RCC 7860 (cell line): ENCODE measurements around the gene SDF4.
"Not testable (repeated sequence)": the region's sequence is repeated elsewhere in the genome, so short reads cannot be mapped to it uniquely, and the experiment has no call there.

Experiments
- DNase-seq: peaks from one replicate; pipeline ENCODE4 v3.0.0-alpha.2; 2015; ENCODE audit warnings: low spot score
- FAIRE-seq: peaks from 2 replicates; lab custom pipeline; 2012; peaks lifted over from hg19 to GRCh38; lab: Jason Lieb, UNC

SDF4 gene

DNA sequence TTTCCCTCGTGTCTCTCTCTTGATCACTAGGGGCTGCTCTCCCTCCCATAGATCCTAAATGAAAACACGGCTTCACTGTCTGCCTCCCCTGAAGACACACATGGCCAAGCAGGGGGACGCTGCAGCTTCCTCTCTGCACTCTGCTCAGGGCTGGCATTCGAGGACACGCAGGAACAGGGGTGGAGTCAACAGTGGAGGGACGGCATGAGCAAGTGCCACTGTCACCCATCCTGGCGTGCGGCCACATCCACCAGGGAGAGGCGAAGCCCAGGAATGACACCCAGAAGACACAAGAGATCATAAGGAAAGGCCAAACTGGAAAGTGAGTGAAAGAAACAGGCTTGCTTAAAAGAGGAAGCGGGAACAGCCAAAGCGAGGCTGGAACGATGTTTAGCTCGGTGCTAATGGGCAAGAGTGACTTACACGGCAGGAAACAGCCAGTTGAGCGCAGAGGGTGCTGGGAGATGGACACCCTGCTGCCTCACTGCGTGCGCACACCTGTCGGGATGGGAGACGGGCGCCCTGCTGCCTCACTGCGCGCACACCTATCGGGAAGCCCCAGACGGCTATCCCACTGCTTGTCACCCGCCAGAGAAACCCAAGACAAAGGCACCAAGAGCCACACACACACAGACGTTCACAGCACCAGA, 28.3 kb upstream of the SDF4 start:
- DNase-seq, result no peak
- FAIRE-seq, result no peak

DNA sequence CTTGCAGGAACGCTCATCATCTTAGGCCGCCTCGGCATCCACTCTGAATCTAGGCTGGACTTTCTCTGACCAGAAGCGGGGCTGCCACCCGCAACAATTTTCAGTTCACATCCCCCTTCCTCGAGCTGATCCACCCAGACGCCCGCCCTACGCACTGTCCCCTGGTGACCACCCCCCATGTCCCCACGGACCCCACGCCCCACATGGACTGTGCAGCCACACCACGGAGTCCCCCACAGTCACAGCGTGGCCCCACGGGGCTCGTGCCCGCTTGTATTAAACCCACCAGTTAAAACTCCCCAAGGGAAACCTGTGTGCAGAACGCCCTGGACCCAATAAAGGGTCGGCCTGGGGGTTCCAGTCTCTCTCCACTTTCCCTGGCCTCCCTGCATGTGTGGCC, 27.7 kb upstream of the SDF4 start:
- no peak for FAIRE-seq
- no peak for DNase-seq

DNA sequence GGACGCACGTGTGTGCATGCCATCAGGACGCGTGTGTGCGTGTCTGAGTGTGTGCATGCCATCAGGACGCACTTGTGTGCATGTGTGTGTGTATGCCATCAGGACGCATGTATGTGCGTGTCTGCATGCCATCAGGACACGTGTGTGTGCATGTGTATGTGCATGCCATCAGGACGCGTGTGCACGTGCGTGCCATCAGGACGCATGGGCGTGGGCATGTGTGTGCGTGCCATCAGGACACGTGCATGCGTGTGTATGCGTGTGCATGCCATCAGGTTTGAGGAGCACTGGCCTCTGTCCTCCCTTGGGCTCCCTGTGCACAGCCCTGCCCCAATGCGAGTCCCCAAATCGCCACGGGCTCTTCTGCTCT, 27.3 kb upstream of the SDF4 start:
- DNase-seq (no peak), FAIRE-seq (no peak)

DNA sequence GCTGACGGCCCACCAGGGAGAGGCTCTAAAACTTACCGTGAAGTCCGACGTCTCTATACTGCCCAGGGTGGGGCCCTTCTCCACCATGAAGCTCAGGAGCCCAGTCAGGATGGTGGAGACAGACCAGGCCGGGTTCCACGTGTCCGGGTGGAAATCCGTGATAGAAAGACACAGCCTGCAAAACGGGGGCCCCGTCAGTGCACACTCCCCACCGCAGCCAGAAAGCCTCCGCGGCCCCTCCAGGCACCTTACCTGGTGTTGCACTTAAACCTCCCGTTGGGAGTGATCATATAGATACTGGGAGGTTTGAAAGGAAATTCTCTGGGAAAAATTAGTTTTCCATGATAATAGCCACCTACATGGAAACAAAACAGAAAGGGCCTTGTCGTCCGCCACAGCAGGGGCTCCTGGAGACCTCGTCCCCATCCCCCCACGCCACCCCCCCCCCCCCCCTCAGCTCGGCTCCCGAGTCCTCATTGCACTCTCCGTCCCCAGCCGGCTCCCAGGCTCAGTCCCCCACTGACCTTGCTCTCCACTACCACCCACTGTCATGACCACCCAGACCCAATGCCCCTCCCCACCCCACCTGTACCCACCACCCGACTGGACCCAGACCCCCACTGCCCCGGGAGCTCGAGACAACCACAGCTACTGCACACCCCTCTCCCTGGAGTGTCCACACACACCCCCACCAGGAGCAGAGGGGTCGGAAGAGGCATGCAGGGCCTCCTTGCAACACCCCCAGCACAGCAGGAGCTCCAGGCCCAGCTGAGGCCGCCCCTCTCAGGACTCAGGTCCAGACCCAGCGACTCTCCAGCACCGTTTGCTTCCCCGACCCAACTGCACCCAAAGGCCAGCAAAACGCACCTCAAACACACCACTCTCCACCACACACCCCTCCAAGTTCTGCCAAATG, 25.4 kb upstream of the SDF4 start:
- FAIRE-seq (no peak), DNase-seq (no peak)

DNA sequence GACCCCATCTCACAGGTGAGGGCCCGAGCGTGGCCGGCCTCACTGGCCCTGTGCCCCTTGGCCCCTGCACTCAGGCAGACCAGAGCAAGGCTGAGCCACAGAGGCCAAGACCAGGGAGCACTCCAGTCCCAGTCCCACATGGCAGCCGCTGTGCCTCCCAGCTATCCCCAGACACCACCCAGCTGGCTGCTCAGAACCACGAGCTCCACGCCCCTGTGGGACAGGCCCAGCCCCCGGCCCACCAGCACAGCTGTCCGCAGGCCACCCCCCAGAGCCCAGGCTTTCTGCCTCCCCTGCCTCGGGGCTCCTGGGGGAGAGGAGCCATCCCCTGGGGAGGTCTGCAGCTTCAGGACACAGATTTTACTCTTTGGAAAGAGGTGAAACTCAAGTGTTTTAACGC, 23.8 kb upstream of the SDF4 start:
- FAIRE-seq (no peak), DNase-seq (no peak)

DNA sequence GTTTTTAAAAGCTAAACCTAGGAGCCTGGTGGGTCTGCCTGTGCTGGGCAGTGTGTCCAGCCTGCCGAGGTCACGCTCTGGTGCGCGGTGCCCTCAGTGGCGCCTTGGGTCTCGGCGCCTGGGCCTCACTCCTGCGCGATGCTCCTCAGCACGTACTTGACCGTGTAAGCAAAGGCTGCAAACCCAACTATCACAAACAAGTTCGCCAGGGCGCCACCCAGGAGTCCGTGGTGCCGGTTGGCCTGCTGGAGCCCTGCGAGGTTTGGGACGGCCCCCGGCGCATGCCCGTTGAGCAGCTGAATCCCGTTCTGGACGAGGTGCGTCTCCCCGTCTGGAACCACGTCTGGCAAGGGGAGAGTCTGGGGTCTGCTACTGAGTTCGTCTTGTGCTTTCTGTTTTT, 23.3 kb upstream of the SDF4 start:
- FAIRE-seq, result no peak

DNA sequence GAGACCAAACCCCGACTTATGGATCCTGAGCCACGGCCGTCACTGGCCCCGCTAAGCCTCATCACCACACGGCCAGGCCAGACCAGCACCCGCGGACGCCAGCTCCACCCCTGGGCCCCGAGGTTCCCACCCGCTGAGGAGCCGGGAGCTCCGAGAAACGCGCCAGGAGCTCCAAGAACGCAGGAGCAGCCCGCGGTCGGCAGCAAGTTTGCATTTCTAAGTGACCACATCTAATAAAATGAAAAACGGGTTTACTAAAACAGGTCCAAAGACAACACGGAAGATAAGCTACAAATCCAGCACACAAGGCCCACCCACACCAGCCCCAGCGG, 22.8 kb upstream of the SDF4 start:
- DNase-seq (no peak), FAIRE-seq (no peak)

More for the DNA sequence above, 23.3 kb upstream of the SDF4 start:
- no peak for DNase-seq

DNA sequence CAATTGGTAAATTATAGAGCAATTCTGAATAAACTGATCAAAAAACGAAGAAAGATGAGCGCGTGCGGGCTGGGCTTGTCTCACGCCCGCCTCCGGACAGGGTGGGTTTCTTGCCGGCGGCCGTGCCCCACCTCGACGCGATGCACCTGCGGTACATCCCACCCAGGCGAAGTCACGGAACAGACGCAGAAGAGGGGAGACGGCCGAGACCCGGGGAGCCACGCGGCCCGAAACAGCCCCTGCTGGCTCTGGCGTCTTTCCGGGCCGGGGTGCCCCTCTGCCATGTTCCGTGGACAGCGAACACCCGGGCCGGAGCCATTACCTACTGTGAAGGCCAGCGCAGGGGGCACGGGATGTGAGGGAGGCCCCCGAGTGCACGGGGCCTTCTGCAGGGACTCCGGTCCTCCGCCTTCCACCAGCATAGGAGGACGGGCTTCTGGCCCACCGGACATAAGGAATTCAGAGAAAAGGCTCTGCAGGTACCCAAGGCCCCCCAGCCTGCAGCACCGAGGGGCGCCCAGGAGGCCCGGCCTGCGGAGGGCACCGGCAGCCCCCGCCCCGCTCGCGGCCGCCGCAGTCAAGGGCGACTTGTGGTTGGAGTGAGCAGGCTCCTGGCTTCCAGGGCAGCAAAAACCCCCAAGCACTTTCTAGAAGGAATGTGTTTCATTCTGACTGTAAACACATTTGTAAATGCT, 22.3 kb upstream of the SDF4 start:
- FAIRE-seq (no peak), DNase-seq (no peak)

DNA sequence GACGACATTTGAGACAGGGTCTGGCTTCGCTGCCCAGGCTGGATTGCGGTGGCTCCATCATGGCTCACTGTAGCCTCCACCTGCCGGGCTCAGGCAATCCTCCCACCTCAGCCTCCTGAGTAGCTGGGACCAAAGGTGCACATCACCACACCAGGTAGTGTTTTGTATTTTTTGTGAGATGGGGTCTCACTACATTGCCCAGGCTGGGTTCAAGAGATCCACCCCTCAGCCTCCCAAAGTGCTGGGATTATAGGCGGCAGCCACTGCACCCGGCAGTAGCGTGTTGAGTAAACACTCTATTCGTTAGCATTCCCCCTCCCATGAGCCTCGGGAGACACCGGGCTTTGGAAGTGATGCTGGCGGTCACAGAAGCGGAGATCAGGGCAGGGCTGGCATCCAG, 21.5 kb upstream of the SDF4 start:
- FAIRE-seq (no peak), DNase-seq (no peak)

DNA sequence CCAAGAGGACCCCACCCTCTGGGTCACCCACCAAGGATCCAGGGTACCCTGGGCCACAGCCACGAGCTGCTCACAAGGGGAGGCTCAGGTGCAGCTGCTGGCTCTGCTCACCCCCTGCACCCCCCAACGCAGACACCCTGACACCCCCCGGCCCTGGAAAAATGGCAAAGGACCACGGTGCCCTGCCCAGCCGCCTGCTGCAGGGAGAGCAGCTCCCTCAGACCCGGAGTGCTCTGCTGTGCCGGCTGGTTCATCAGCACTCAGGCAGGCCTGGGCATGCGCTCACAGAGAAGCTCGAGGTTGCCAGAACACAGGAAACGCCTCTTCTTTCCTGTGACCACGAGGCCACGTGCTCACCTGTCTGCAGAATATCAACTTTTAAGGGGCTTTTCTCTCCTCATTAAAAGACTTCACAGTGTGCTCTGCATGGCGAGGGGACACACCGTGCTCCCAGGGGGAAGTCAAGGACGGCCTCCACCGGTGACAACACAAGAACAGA, 19.0 kb upstream of the SDF4 start:
- DNase-seq (no peak), FAIRE-seq (no peak)

DNA sequence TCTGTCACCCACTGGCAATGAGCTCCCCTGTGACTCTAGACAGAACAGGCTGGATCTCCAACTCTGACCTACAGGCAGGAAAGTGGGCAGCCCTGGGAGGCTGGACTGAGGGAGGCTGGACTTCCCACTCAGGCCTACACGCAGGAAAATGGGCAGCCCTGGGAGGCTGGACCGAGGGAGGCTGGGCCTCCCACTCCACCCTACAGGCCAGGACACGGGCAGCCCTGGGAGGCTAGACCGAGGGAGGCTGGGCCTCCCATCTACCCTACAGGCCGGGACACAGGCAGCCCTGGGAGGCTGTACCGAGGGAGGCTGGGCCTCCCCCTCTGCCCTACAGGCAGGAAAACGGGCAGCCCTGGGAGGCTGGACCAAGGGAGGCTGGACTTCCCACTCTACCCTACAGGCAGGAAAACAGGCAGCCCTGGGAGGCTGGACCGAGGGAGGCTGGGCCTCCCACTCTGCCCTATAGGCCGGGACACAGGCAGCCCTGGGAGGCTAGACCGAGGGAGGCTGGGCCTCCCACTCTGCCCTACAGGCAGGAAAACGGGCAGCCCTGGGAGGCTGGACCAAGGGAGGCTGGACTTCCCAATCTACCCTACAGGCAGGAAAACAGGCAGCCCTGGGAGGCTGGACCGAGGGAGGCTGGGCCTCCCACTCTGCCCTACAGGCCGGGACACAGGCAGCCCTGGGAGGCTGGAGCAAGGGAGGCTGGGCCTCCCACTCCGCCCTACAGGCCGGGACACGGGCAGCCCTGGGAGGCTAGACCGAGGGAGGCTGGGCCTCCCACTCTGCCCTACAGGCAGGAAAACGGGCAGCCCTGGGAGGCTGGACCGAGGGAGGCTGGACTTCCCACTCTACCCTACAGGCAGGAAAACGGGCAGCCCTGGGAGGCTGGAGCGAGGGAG, 16.5 kb upstream of the SDF4 start:
- DNase-seq, FAIRE-seq: not testable (repeated sequence)

DNA sequence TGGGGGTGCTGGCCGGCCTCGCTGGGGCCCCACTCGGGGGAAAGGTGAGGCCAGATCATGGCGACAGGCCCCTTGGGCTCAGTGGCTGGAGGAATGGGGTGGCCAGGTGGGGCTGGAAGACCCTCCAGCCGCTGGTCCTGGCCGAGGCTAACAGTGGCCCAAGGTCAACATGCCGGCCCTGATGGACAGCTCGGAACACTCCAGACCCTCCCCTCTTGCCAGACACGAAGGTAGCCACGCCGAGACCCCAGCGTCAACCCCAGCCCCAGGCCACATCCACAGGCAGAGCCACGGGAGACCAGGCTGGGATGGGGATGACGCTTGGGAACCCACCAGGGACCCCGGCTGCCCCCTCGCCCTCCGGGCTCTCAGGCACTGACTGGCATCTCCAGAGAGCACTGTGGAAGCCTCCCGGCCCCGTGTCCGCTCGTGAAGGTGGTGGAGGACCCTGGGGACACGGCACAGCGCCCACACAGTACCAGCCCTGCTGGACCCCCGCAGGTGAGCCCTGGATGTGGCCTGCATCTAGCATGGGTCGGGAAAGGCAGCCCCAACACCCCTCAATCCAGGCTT, 15.6 kb upstream of the SDF4 start:
- FAIRE-seq, result no peak
- no peak for DNase-seq

DNA sequence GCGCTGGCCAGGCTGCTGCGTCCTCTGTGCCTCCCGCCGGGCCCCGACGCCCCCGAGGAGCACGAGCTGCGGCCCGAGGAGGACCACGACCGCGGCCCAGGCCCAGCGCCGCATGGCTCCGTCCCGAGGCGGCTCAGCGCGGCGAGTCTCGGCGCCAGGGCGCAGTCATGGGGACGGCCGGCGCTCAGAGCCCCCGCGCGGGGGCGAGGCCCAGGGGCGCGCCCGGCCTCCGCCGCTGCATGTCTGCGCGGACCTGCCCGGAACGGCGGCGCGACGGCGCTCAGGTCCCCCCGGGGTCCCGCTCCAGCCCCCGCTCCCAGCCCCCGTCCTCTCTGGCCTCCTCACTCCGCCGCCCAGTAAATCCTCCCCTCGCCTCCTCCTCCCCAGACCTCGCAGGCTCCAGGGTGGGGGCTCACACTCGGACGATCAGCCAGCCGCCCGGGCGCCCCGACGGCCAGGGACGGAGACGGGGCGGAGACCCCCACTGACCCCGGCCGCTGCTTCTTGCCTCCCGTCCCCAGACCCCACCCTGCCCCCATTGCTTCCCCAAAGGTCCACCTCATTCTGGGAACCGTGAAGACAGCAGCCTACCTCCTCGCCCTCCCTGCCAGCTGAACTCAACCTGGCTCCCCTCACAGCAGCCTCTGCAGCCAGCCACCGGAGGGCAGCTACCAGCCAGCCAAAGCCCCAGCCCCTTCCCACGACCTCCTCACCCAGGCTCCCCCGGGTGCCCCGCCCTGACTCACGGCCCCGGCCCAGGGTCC, 15.0 kb upstream of the SDF4 start, which contains the start of gene C1QTNF12:
C1QTNF12 (minus strand) TSS at position 146 of the 764 bp plus-strand sequence; CDS start at position 114, 32 bp downstream.
- no peak for DNase-seq
- no peak for FAIRE-seq

DNA sequence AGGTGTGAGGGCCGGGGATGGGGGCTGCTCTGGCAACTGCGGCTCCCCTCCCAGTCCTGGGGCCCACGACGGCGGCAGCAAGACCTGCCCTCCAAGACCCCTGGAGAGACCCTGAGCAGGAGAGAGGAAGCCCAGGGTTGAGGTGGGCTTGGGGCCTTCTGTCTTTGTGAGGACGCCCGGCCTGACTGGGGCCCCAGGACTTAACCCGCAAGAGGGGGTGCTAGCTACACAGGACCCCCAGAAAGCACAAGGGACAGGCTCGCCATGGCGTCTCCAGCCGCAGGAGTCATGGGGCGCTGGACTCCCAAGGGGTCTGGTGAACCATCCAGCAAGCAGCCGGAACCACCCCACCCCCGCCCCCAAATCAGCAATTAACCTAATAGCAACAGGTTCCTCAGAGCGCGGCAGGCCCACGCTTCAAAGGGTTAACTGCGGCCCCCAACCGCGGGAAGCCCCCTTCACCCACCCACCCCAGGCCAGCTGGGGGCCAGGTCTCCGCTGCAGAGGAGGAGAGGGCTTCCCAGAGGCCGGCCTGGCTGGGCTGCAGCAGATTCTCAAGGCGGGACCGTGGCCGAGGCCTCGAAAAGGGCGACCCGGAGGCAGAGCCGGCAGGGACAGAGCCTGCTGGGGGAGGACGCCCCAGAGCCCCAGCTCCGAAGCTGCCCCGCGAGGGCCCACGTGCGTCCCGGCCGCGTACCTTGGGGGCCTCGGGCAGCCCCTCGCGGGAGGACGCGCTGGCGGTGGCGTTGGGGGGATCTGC, 14.2 kb upstream of the SDF4 start:
- no peak for DNase-seq
- no peak for FAIRE-seq

DNA sequence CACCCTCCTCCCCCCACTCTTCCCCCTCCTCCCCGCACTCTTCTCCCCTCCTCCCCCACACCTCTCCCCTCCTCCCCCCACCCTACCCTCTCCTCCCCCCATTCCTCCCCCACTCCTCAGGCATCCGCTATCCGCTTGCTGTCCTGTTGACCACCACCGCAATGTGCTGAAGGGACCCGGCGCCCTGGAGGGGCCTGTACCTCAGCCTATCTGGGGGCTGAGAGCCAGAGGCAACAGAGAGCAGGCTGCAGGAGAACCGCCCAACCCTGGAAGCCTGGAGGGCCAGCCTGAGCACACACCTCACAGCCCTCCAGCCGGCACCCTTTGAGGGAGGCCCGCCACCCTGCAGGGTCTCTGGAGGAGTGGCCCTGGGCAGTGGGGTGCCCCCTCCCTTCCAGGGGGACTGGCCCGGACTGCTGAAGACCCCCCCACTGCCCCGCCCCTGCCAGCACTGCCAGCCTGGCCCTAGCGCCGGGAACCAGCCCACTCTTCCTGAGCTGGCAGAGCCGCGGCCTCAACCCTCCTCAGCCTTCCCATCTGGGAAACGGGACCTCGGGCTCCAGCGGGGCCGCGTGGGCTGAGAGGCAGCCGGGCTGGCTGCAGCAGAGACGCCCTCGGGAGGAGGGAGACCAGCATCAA, 13.5 kb upstream of the SDF4 start:
- FAIRE-seq (no peak), DNase-seq (no peak)

DNA sequence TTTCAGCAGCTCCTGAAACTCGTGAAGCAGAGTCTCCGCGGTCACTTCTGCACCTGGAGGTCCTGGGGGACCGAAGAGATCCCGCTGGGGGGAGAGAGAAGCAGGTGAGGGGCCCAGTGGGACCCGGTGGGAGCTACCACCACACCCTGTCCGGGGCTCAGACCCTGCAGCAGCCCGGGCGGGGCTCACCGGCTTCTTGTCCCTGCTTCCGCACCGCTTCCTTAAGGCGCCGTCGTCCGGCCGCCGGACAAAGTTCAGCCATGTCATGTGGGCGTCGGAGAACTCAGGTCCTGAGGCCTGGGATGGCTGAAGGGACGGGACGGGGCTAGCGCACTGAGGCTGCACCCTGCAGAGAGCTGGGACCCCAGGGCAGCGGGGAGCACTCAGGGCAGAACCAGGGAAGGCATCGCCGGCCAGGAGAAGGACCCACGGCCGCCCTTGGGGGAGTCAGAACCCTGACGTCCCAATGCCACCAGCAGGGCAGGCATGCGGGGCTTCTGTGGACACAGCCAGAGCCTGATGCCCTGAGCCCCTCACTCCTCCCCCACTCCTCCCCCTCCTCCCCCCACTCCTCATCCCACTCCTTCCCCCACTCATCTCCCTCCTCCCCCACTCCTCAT, 12.5 kb upstream of the SDF4 start:
- no peak for DNase-seq
- FAIRE-seq, result no peak

DNA sequence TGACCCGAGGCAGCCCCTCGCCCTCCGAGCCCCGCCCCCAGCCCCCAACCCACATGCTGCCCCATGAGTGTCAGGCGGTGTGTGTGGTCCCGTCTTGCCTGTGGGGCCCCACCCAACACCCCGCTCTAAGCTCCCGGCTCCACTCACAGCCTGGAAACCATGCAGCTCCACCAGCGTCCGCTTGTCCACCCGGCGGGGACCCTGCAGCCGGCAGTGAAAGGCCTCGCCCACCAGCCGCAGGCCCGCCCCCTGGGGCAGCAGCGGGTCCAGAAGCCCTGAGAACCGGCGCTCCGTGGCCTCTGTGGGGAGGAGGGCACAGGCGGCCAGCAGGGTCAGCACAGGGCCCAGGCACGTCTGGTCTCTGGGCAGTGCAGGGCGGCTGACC, 12.0 kb upstream of the SDF4 start:
- FAIRE-seq, result no peak

DNA sequence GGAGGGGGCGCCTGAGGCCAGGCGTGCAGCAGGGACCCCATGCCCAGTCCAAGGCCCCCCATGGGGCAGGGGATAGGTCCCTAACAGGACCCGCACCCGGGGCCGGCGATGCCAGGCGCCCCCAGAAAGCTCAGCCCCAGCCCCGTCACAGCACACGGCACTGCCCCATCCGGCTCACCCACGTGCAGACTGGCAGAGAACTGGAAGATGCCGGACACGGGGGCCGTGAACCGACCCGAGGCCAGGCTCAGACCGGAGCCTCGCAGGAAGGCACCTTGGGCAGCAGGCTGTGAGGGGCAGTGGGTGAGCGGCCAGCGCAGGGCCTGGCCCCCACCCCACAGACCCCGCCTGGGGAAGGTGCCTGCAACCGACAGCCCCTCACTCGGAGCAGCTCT, 11.5 kb upstream of the SDF4 start:
- no peak for DNase-seq
- FAIRE-seq, result no peak

More for the DNA sequence above, 12.0 kb upstream of the SDF4 start:
- no peak for DNase-seq
